ENCODE results near the gene ART4. TPM values are rescaled to one million over a fixed set of nuclear protein-coding genes. Genes with fewer than 3 reads are reported as not detected.

Gene ART4
- total and polyA plus RNA-seq, 2 donors from 2014 or later: 2.6 to 3.0 TPM

DNA sequence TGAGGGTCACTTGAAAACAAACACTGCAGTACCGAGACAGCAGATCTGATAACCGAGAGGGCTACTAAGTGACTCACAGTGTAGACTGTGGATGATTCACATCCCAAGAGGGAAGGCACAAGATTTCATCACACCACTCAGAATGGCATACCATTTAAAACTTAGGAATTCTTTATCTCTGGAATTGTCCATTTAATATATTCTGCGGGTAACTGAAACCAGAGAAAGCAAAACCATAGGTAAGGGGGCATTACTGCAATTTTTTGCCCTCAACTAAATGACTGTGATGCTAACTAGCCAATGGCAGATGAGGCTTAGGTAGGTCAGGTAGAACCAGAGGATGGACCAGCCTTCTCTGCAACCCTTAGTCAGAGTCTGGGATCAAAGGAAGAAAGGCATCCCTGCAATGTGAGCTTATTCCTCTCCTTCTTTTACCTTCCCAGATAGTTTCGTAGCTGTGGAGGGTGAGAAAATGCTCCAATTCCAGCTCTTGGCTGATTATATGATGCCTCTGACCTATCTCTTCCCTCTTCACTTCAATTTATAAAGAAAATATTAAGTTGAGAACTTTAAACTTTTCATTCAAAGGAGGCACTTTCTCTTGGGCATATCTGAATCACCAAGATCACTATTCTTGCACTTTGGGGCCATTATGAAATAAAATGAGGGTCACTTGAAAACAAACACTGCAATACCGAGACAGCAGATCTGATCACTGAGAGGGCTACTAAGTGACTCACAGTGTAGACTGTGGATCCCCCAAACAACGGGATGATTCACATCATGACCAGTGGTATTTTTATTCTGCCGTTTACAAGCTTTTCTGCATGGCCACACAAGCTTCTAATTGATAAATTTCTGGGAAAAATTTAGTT lies 6.8 kb downstream of the ART4 start:
- no peaks in the 10 kb centered on the region for H3K36me3 ChIP-seq (ENCODE audit: control insufficient read depth in 2 of 3, insufficient read depth in 3 of 3, low read length in 3 of 3)
- peaks cover 0 to 3% (median 2%) of the 10 kb centered on the region in 3 donors for H3K4me1 ChIP-seq (ENCODE audit: control insufficient read depth in 2 of 3, insufficient read depth in 2 of 3, low read depth in 1 of 3, low read length in 3 of 3)
- no peak overlapping the region for H3K4me3 ChIP-seq (ENCODE audit: low read length in 3 of 3)
- no peak for DNase-seq
- no peaks in the 10 kb centered on the region for H3K27me3 ChIP-seq (ENCODE audit: control insufficient read depth, insufficient read depth, low read length)
- no peak overlapping the region for H3K9ac ChIP-seq (ENCODE audit: low read length in 3 of 3)
- intact Hi-C loops (cut with DNase I): no loop called here
- FAIRE-seq: no peak
- H3K9me3 ChIP-seq (ENCODE audit: control insufficient read depth in 2 of 3, insufficient read depth in 1 of 3, low read length in 3 of 3): no peaks in the 10 kb centered on the region
- no peak for TF ChIP-seq CTCF (IDR thresholded peaks at IDR 0.05; ENCODE audit: borderline replicate concordance, extremely low read depth, insufficient read depth)
- H3K27ac ChIP-seq (ENCODE audit: low read depth in 2 of 2, low read length in 2 of 2): no peak overlapping the region

DNA sequence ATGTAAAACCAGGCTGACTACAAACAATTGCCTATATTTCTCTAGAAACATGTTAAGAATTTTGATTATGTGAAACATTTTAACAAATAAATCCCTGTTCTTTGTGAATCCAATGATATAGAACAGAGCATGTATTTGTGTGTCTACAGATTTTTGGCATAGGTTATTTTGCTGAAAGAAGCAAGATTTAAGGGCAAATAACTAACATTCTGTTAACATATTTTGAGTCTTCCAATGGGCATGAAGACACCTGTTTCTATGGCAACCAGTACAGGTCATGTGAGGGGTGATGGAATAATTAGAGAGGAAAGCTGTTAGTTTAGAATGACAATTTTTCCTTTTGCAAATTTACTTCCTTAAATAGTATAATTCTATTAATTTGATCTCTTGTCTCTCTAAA lies 8.8 kb downstream of the ART4 start:
- no peaks in the 10 kb centered on the region for H3K4me1 ChIP-seq (ENCODE audit: control insufficient read depth in 2 of 3, insufficient read depth in 2 of 3, low read depth in 1 of 3, low read length in 3 of 3)
- H3K27me3 ChIP-seq (ENCODE audit: control insufficient read depth, insufficient read depth, low read length): no peaks in the 10 kb centered on the region
- H3K4me3 ChIP-seq (ENCODE audit: low read length in 3 of 3): no peak overlapping the region
- no peak overlapping the region for H3K9ac ChIP-seq (ENCODE audit: low read length in 3 of 3)
- TF ChIP-seq CTCF (IDR thresholded peaks at IDR 0.05; ENCODE audit: borderline replicate concordance, extremely low read depth, insufficient read depth): no peak
- no peaks in the 10 kb centered on the region for H3K9me3 ChIP-seq (ENCODE audit: control insufficient read depth in 2 of 3, insufficient read depth in 1 of 3, low read length in 3 of 3)
- FAIRE-seq (no peak), DNase-seq (no peak)
- intact Hi-C loops (cut with DNase I): no loop called here
- no peak overlapping the region for H3K27ac ChIP-seq (ENCODE audit: low read depth in 2 of 2, low read length in 2 of 2)
- no peaks in the 10 kb centered on the region for H3K36me3 ChIP-seq (ENCODE audit: control insufficient read depth in 2 of 3, insufficient read depth in 3 of 3, low read length in 3 of 3)

DNA sequence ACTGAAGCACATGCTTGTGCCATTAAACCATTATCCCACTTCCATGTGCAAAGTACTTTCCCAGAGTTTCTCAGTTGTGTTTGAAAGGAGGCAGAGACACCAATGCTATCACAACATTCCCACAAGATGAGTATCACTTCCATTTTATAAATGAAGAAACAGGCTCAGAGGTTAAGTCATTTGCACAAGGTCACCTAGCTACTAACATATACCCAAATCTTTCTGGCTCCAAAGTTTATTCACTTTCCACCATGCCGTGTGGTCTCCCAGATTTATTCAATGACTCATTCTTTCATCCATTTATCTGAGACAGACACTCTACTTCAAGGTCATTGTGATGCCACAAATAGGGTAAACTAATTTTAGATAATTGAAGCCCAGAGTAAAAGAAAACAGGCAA lies 9.4 kb downstream of the ART4 start:
- Histone ChIP-seq H3K4me3 (ENCODE audit: low read length in 3 of 3) (no peak overlapping the region), H3K9me3 (ENCODE audit: control insufficient read depth in 2 of 3, insufficient read depth in 1 of 3, low read length in 3 of 3) (no peaks in the 10 kb centered on the region), H3K9ac (ENCODE audit: low read length in 3 of 3) (no peak overlapping the region), H3K27me3 (ENCODE audit: control insufficient read depth, insufficient read depth, low read length) (no peaks in the 10 kb centered on the region), H3K4me1 (ENCODE audit: control insufficient read depth in 2 of 3, insufficient read depth in 2 of 3, low read depth in 1 of 3, low read length in 3 of 3) (no peaks in the 10 kb centered on the region), H3K36me3 (ENCODE audit: control insufficient read depth in 2 of 3, insufficient read depth in 3 of 3, low read length in 3 of 3) (no peaks in the 10 kb centered on the region), H3K27ac (ENCODE audit: low read depth in 2 of 2, low read length in 2 of 2) (no peak overlapping the region)
- no peak for DNase-seq
- no peak for FAIRE-seq
- TF ChIP-seq CTCF (IDR thresholded peaks at IDR 0.05; ENCODE audit: borderline replicate concordance, extremely low read depth, insufficient read depth): no peak
- intact Hi-C loops (cut with DNase I): no loop called here
